Measurements from ENCODE around the gene DAP.
"Not testable (repeated sequence)": the region's sequence is repeated elsewhere in the genome, so short reads cannot be mapped to it uniquely, and the experiment has no call there.

The DAP gene

GRCh38 chr5:10734037-10734709, 26.9 kb downstream of the DAP start:
- no peak for DNase-seq (ENCODE audit: low spot score)

- no peak for DNase-seq (ENCODE audit: low spot score)
These were observed 27.6 kb downstream of the DAP start for GRCh38 chr5:10733426-10733825.

GRCh38 chr5:10731913-10732312, 29.1 kb downstream of the DAP start:
- DNase-seq (ENCODE audit: low spot score): no peak

- no peak for DNase-seq (ENCODE audit: low spot score)
These were observed 31.0 kb downstream of the DAP start for GRCh38 chr5:10730043-10730351.

GRCh38 chr5:10729320-10730042, 31.6 kb downstream of the DAP start:
- DNase-seq (ENCODE audit: low spot score): peak; percentile 13

- no peak for DNase-seq (ENCODE audit: low spot score)
These were observed 32.4 kb downstream of the DAP start for GRCh38 chr5:10728679-10729078.

GRCh38 chr5:10727861-10728260, 33.2 kb downstream of the DAP start:
- no peak for DNase-seq (ENCODE audit: low spot score)

- no peak for DNase-seq (ENCODE audit: low spot score)
These were observed 34.0 kb downstream of the DAP start for GRCh38 chr5:10726913-10727517.

- no peak for DNase-seq (ENCODE audit: low spot score)
These were observed 34.7 kb downstream of the DAP start for GRCh38 chr5:10726179-10726912.

GRCh38 chr5:10725636-10726035, 35.4 kb downstream of the DAP start:
- no peak for DNase-seq (ENCODE audit: low spot score)

- DNase-seq (ENCODE audit: low spot score): peak; percentile 14
These were observed 36.1 kb downstream of the DAP start for GRCh38 chr5:10724781-10725507.

- no peak for DNase-seq (ENCODE audit: low spot score)
These were observed 37.5 kb downstream of the DAP start for GRCh38 chr5:10723514-10723913.

GRCh38 chr5:10720766-10721165, 40.3 kb downstream of the DAP start:
- not testable (repeated sequence) for DNase-seq (ENCODE audit: low spot score)

- no peak for DNase-seq (ENCODE audit: low spot score)
These were observed 41.1 kb downstream of the DAP start for GRCh38 chr5:10719965-10720364.

GRCh38 chr5:10718617-10719016, 42.4 kb downstream of the DAP start:
- not testable (repeated sequence) for DNase-seq (ENCODE audit: low spot score)

GRCh38 chr5:10716825-10717224, 44.2 kb downstream of the DAP start:
- not testable (repeated sequence) for DNase-seq (ENCODE audit: low spot score)

- DNase-seq (ENCODE audit: low spot score): no peak
These were observed 45.3 kb downstream of the DAP start for GRCh38 chr5:10715605-10716290.

- no peak for DNase-seq (ENCODE audit: low spot score)
These were observed 48.3 kb downstream of the DAP start for GRCh38 chr5:10712574-10713366.

GRCh38 chr5:10711562-10711961, 49.5 kb downstream of the DAP start:
- no peak for DNase-seq (ENCODE audit: low spot score)

GRCh38 chr5:10710513-10711128, 50.4 kb downstream of the DAP start:
- DNase-seq (ENCODE audit: low spot score): no peak
